GM21447 (cell line): Measurements from ENCODE around the gene DAPK3.

Source experiments
- ATAC-seq: cut with Tn5 transposase; IDR thresholded peaks from one replicate; pipeline ENCODE4 v1.9.1; 2021; ENCODE audit not compliant: unreplicated experiment

Gene DAPK3

DNA sequence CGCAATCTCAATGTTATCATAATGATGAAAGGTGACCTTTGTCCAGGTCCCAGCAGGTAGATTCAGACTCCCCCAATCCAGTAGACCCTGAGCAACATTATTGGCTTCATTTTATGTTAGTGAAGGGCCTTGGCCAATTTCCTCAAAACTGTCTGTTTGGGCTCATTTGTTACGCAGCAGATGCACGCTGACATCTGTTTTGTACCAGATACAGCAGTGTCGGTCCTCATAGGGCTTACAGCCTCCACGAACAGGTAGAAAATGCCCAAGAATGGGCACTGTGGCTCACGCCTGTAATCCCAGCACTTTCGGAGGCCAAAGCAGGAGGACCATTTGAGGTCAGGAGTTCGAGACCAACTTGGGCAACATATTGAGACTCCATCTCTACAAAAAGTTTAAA lies 51.1 kb downstream of the DAPK3 start:
- ATAC-seq, result no peak

DNA sequence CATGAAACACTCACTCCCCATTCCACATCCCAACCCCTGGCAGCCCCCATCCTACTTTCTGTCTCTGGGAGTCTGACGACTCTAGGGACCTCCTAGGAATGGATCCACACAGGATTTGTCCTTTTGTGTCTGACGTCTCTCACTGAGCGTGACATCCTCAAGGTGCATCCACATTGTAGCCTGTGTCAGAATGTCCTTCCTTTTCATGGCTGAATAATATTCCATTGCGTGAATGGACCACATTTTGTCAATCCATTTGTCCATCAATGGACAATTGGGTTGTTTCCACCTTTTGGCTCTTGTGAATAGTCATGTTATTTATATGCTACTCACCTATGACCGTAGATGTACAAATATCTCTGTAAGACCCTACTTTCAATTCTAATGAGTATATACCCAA lies 54.9 kb downstream of the DAPK3 start:
- ATAC-seq, result no peak

DNA sequence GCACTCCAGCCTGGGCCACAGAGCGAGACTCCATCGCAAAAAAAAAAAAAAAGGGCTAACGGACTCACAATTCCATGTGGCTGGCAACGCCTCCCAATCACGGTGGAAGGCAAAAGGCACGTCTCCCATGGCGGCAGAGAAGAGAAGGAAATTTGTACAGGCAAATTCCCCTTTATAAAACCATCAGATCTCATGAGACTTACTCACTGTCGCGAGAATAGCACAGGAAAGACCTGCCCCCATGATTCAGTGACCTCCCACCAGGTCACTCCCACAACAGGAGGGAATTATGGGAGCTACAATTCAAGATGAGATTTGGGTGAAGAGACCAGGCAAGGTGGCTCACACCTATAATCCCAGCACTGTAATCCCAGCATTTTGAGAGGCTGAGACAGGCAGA lies 56.7 kb downstream of the DAPK3 start:
- no peak for ATAC-seq

DNA sequence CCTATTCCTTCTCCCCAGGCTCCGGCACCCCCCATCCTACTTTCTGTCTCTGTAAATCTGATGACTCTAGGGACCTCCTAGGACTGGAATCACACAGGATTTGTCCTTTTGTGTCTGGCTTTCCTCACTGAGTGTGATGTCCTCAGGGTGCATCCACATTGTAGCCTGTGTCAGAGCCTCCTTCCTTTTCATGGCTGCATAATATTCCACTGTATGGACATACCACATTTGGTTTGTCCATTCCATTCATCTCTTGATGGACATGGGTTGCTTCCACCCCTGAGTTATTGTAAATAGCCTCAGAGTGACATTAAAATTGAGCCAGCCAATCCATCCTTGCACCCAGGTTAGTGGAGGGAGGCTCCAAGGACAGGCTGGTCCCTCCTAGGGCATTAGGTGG lies 60.8 kb downstream of the DAPK3 start:
- ATAC-seq, result no peak
